Urinary bladder (tissue), 4 donors: ENCODE measurements around the gene ZNF853. TPM values are rescaled to one million over a fixed set of nuclear protein-coding genes. Genes with fewer than 3 reads are reported as not detected.

ENCODE experiments used
- DNase-seq: peaks from one replicate; pipeline ENCODE4 v3.0.0-alpha.2; 2015; ENCODE audit errors: extremely low spot score
- H3K27ac ChIP-seq: one replicate; pipeline ENCODE4 v1.5.1; 2013; ENCODE audit warnings: low read depth, mild to moderate bottlenecking, moderate library complexity
- H3K36me3 ChIP-seq: one replicate; pipeline ENCODE4 v1.6.1; 2013; ENCODE audit warnings: mild to moderate bottlenecking, moderate library complexity; ENCODE audit not compliant: insufficient read depth
- H3K4me1 ChIP-seq: one replicate; pipeline ENCODE4 v1.6.1; 2013; ENCODE audit warnings: mild to moderate bottlenecking, moderate library complexity; ENCODE audit not compliant: insufficient read depth
- H3K4me3 ChIP-seq: one replicate; pipeline ENCODE4 v1.5.1; 2013; ENCODE audit warnings: low read depth, low read length
- WGBS: extraction: QIAGEN DNeasy Blood & Tissue Kit; methylation state at CpG from one replicate; pipeline ENCODE4 v1.1.7; 2013; 5-methylcytosine and 5-hydroxymethylcytosine counted together
- polyA plus RNA-seq: library from polyadenylated mRNA; stranded (reverse); fragments of 200-250 nt; gene quantifications from one replicate; pipeline ENCODE4 v1.2.3, GENCODE V29; 2013
- total RNA-seq: library from RNA; depleted of rRNA; stranded (reverse); fragments of >200 nt; gene quantifications from one replicate; pipeline ENCODE4 v1.2.3, GENCODE V29; 2014
- donor health status: healthy with polysubstance abuse.
- donor health status: healthy.

ZNF853 gene
- total and polyA plus RNA-seq, 2 donors: 6.6 to 13.2 TPM

- Histone ChIP-seq H3K4me1 (no peaks in the 10 kb centered on the region), H3K4me3 (no peak overlapping the region), H3K36me3 (peaks cover 9% of the 10 kb centered on the region), H3K27ac (no peak overlapping the region)
- no peak for DNase-seq
- WGBS: 91% methylated on average over 14 of the region's 14 CpGs
Measured at GRCh38 chr7:6647541-6647940, 32.1 kb downstream of the ZNF853 start.

- Histone ChIP-seq H3K4me3 (no peak overlapping the region), H3K36me3 (peaks cover 11% of the 10 kb centered on the region), H3K4me1 (no peaks in the 10 kb centered on the region), H3K27ac (no peak overlapping the region)
- WGBS: 91% methylated on average over 17 of the region's 17 CpGs
- no peak for DNase-seq
Measured at GRCh38 chr7:6648066-6648814, 32.8 kb downstream of the ZNF853 start.

DNA sequence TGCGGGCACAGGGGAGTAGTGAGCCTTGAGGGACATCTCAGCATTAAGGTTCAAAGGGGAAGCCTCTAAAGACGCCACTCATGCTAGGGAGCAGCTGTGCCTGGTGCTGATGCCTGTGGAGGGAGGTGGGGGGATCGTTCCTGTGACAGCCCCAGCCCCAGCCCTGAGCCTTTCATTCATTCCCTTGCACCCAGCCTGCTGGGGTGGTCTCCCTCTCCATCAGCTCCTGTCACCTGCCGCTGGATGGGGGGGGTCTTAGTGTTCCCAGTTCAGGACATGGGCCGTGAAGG lies 33.4 kb downstream of the ZNF853 start:
- no peak overlapping the region for H3K27ac ChIP-seq
- H3K36me3 ChIP-seq: peaks cover 15% of the 10 kb centered on the region
- no peaks in the 10 kb centered on the region for H3K4me1 ChIP-seq
- 92% methylated on average over 5 of the region's 5 CpGs for WGBS
- H3K4me3 ChIP-seq: no peak overlapping the region
- DNase-seq: no peak

DNA sequence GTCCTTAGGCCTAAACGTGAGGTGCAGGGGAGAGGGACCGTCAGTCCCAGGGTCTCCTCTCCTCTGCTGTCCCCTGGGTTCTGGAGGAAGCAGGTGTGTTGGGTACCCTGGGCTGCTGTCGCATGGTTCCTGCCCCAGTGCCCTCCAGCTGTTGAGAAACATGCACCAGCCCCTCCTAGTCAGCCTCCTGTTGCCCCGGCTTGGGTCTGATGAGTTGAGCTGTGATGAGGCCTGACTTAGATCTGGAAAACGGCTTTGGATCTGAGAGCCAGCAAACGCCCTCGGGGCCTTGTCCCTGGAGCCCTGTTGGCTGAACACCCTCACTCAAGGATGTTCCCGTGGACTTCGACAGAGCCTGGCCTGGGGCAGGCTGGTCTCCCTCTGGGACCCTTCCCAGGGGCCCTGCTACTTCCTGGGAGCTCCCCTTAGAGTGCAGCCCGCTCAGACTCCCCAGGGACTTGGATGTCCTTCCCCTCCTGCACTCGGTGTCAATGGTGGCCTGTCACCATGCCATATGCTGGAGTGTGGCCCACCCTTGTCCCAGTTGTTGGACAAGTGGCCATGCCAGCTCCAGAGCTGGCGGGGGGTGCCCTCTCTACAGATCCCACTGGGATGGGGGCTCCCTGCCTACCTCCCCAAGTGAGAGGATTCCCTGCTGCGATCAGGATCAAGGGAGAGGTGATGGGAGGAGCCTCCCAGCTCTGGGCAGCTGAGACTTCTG lies 34.0 kb downstream of the ZNF853 start:
- whole genome bisulfite sequencing: 80% methylated on average over 13 of the region's 13 CpGs
- Histone ChIP-seq H3K4me1 (no peaks in the 10 kb centered on the region), H3K27ac (no peak overlapping the region), H3K36me3 (peaks cover 21% of the 10 kb centered on the region), H3K4me3 (no peak overlapping the region)
- DNase-seq: no peak

DNA sequence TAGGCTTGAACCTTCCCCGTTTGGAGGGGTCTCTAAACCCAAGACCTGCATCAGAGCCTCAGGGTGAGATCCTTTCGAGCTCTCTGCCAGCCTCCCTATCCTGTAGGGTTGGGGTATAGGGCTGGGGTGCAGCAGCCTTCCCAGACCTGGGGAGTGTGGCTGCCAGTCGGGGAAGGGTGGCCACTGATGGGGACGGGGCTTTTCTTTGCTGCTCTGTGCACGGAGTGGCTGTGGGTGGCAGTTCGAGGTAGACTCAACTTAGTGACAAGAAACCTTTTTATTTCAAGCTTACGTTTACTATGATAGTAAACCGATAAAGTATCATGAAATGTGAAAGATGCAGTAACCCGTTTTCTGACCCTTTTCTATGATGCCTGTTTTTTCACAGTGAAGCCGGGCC lies 34.7 kb downstream of the ZNF853 start:
- Histone ChIP-seq H3K36me3 (peaks cover 18% of the 10 kb centered on the region), H3K4me1 (no peaks in the 10 kb centered on the region), H3K27ac (no peak overlapping the region), H3K4me3 (no peak overlapping the region)
- DNase-seq: no peak
- WGBS: 94% methylated on average over 10 of the region's 10 CpGs

GRCh38 chr7:6650521-6651011 lies 35.2 kb downstream of the ZNF853 start:
- Histone ChIP-seq H3K27ac (no peak overlapping the region), H3K4me3 (no peak overlapping the region), H3K36me3 (peaks cover 18% of the 10 kb centered on the region), H3K4me1 (no peaks in the 10 kb centered on the region)
- WGBS: 96% methylated on average over 12 of the region's 12 CpGs
- no peak for DNase-seq

DNA sequence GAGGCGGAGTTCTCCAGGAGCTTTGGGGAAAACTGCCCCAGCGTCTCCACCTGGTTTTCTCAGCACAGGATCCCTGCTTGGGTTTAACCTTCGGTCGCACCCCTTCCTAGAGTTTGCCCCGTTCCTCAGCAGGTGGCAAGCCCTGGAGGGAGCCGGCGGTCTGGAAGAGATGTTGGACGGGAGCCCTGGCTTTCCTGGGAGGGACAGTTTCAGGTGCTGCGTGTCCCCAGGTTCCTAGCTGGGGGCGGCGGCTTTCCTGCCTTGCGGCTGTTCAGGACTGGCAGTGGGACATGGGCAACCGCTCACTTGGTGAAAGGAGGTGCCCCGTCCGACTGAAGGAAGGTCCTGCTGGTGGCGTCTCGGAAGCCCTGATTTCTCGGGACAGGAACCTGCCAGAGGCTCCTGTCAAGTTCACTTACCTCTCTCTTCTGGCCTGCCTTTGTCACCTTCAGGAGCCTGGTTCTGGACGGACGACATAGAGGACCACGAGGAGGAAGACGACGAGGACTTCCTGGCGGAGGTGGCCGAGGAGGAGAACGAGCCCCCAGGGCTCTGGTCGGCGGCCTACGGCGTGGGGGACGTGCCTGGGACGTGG lies 36.5 kb downstream of the ZNF853 start:
- 98% methylated on average over 32 of the region's 32 CpGs for WGBS
- H3K27ac ChIP-seq: no peak overlapping the region
- H3K36me3 ChIP-seq: peaks cover 18% of the 10 kb centered on the region
- no peak for DNase-seq
- H3K4me1 ChIP-seq: no peaks in the 10 kb centered on the region
- H3K4me3 ChIP-seq: no peak overlapping the region

GRCh38 chr7:6652446-6653011 lies 37.1 kb downstream of the ZNF853 start:
- no peak for DNase-seq
- Histone ChIP-seq H3K27ac (no peak overlapping the region), H3K4me1 (no peaks in the 10 kb centered on the region), H3K36me3 (peaks cover 18% of the 10 kb centered on the region), H3K4me3 (no peak overlapping the region)
- 97% methylated on average over 75 of the region's 75 CpGs for WGBS

GRCh38 chr7:6653071-6654003 lies 37.9 kb downstream of the ZNF853 start:
- H3K4me1 ChIP-seq: no peaks in the 10 kb centered on the region
- peaks cover 18% of the 10 kb centered on the region for H3K36me3 ChIP-seq
- no peak overlapping the region for H3K27ac ChIP-seq
- 90% methylated on average over 146 of the region's 146 CpGs for WGBS
- H3K4me3 ChIP-seq: no peak overlapping the region
- DNase-seq: no peak

GRCh38 chr7:6654113-6654841 lies 38.9 kb downstream of the ZNF853 start:
- H3K27ac ChIP-seq: no peak overlapping the region
- WGBS: 93% methylated on average over 94 of the region's 94 CpGs
- peaks cover 18% of the 10 kb centered on the region for H3K36me3 ChIP-seq
- no peak overlapping the region for H3K4me3 ChIP-seq
- no peaks in the 10 kb centered on the region for H3K4me1 ChIP-seq
- DNase-seq: no peak

GRCh38 chr7:6654842-6655610 lies 39.6 kb downstream of the ZNF853 start:
- no peak overlapping the region for H3K4me3 ChIP-seq
- H3K36me3 ChIP-seq: peaks cover 18% of the 10 kb centered on the region
- WGBS: 92% methylated on average over 48 of the region's 48 CpGs
- H3K4me1 ChIP-seq: no peaks in the 10 kb centered on the region
- no peak for DNase-seq
- H3K27ac ChIP-seq: no peak overlapping the region
